SW480 (cell line): ENCODE results near the gene DEPP1.
A peak's percentile ranks its signal among the peaks of the same experiment; 100 is the strongest.

Source experiments
- DNase-seq: peaks from one replicate; pipeline ENCODE4 v3.0.0-alpha.2; 2016; ENCODE audit warnings: low spot score

Gene DEPP1

DNA sequence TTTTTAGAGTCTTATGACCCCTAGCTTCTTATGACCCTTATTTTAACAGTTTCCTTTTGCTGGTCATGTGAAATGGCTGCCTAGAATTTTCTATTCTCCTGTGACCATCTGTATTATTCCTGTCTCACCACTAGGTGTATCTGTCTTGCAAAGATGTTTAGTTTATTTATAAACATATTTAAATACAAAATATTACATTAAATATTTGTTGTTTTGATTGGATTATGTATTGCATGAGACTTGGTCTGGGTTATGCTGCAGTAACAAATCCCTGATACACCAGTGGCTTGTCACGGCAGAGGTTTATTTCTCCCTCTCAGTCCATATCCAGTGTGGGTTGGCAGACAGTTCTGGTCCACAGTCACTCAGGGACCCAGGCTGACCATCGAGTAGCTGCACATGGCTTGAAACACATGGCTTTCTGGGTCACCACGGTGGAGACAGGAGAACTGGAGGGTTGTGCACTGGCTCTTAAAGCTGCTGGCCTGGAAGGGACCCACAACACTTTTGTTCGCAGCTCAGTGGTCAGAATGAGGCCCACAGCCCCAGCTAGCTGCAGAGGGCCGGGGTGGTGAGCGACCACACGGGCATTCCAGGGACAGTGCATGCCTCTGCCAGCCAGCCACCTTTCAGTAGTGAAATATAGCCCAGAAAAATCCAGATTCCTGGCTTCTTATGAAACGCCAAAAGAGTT lies 11.6 kb downstream of the DEPP1 start:
- no peak for DNase-seq

- DNase-seq = no peak
These were observed 12.3 kb downstream of the DEPP1 start for GRCh38 chr10:44966129-44966815.

DNA sequence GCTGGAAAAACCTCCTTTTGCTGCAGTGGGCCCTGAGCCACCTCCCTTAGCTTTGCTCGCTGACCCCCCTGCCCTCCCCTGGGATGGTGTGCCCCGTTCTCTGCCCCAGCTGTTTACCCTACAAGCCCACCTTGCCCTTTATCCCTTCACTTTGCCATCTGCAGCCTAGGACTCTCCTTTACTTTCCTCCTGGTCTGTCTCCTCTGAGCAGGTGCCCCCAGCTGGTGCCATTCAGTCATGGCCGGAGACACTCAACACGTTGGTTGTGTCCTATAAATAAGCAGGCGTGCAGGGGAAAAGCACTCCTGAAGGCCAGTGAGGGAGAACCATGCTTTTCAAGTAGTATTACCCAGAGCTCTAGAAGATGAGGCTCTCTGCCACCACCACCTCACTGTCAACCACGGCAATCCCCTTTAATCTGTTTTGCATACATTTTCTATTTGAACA lies 12.9 kb downstream of the DEPP1 start:
- no peak for DNase-seq

GRCh38 chr10:44965104-44965503 lies 13.5 kb downstream of the DEPP1 start:
- DNase-seq = no peak

DNA sequence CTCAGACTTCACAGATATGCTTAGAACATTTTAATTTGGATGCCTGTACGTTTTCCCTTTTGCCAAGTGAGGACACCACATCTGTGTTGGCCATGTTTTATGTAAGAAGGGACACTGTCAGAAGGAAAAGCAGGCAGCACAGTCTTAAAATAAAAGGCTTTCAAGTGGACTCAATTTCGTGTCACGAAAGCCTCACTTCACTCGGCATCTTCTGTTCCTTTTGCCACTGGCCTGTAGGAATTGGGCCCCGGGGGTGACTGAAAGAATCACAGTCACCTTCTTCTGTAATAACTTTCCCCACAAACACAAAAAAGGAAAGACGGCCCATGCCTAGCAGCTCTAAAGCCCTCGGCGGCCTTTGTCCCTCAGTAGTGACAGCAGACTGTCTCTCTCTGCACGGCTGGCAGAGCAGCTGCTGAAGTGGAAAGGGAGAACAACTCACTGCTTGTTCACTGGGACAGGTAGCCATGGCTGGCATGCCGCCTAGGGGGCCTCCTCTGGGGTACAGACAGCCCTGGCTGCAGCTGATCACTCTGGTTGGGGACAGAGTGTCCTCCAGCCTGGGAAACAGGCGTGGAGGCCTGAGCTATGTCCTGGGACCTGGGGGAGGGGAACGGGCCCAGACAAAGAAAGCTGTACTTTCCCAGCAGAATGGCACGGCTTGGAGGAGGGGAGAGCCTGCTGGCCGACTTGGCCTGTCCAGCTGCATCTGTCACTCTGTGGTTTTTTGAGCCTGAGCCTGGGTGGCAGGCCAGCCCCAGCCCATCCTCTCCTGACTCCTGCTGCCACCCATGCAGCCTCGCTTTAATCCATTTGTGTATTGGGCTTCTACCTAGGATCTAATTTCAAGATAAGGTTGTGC lies 14.6 kb downstream of the DEPP1 start:
- no peak for DNase-seq

GRCh38 chr10:44962870-44963738 lies 15.5 kb downstream of the DEPP1 start:
- DNase-seq = peak; percentile 81

GRCh38 chr10:44961931-44962750 lies 16.5 kb downstream of the DEPP1 start:
- no peak for DNase-seq

- no peak for DNase-seq
These were observed 17.4 kb downstream of the DEPP1 start for GRCh38 chr10:44961230-44961571.

- DNase-seq = no peak
These were observed 18.0 kb downstream of the DEPP1 start for GRCh38 chr10:44960482-44961229.

DNA sequence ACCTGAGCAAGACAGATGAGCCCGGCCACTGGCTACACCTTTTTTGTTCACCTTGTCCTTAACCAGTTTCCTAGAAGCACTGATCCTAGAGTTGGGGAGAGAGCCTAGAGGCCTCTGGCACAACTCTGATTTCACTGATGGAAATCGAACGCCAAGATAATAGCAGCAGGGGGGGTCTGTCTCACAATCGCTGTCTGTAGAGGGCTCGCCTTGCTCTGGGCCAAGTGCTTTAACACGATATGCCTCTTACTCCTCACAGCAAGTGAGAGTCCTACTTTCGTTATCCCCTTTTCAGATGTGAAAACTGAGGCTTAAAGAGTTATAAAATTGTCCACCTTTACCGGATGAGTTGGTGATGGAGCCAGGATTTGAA lies 18.5 kb downstream of the DEPP1 start:
- DNase-seq = no peak

GRCh38 chr10:44959247-44960087 lies 19.1 kb downstream of the DEPP1 start, which contains the start of gene RASSF4:
Gene RASSF4, plus strand, starts transcription at chr10:44959802. Its CDS starts 10,401 bp downstream, at chr10:44970203.
- DNase-seq = peak; percentile 76

GRCh38 chr10:44958898-44959246 lies 19.7 kb downstream of the DEPP1 start:
- DNase-seq = no peak

DNA sequence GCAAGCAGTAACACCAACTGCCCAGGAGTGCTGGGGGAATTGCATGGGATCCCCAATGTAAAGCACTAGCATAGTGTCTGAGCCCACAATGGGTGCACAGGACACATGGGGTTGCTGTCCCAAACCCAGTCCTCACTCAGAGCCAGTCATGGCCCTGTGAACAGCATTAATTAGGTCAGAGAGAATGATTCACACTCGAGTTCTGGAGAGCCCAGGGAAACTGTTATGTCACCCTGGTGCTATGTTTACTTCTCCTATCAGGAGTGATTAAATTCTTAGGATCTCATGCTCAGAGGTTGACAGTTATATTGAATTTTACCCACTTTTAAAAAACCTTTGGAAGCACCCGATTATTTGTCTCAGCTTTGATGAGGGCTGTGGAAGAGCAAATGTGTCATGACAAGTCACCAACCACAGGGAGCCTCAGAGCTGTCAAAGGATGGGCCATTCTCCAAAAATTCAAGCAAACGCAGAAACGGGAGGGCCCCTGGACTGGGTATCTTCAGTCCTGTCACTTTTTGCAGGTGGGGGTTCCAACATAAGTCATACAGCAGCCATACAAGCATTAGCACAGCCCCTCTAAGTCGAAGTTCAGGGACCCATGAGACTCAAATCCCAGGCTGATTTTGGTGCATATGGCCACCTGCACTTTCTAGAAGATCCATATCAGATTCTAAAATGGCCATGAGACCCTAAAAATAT lies 20.3 kb downstream of the DEPP1 start:
- no peak for DNase-seq

DNA sequence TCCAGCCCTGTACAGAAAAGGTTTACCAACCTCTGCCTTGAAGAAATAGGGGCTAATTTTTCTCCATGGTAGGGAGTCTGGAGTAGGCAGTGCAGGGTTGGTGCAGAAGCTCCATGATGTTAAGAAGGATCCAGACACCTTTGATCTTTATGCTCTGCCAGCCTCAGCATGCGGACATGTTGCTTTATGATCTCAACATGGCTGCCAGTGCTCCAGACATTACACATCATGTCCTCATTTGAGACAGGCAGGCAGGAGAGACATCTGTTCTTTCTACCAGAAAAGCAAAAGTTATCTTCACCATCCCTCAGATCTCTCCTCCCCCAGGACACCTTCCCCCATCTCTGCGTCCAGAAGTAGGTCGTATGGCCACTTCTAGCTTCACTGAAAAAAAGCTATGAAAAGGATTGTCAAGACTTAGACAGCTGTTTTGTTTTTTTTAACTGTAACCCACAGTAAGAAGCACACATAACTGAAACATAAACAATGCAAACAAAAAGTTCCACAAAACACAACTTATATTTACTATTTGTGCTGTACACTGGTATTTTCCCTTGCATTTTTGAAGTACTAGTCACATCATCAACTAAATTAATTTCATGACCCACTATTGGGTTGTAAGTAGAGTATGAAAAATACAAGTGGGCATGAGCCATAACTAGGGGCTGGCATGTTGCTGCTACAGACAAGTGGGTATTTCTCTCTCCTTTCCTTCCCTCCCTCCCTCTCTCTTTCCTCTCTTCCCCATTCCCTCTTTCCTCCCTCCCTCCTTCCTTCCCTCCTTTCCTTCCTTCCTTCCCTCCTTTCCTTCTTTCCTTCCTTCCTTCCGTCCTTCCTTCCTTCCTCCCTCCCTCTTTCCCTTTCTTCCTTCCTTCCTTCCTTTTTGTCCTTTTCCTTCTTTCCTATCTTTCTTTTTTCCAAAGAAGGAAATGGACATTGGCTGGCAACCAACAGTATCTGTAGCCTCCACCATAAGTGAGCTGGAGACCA lies 21.6 kb downstream of the DEPP1 start:
- DNase-seq = no peak

GRCh38 chr10:44956226-44956625 lies 22.4 kb downstream of the DEPP1 start:
- no peak for DNase-seq

GRCh38 chr10:44955413-44956070 lies 23.1 kb downstream of the DEPP1 start:
- DNase-seq = no peak

GRCh38 chr10:44954962-44955361 lies 23.6 kb downstream of the DEPP1 start:
- DNase-seq = no peak
